NCI-H510A (cell line): ENCODE measurements around the gene CRYZ.
"Not testable (repeated sequence)": the region's sequence is repeated elsewhere in the genome, so short reads cannot be mapped to it uniquely, and the experiment has no call there.

ENCODE experiments used
- DNase-seq: peaks from one replicate; lab custom pipeline; 2025; lab: John Stamatoyannopoulos, UW

CRYZ gene

GRCh38 chr1:74732960-74733603 lies at the start of gene CRYZ, which contains the start of gene TYW3:
TSS of gene CRYZ (minus strand) at chr1:74733050. CDS start at chr1:74724821, 8,229 bp downstream.
TSS of gene TYW3 (plus strand) at chr1:74733152. CDS start at chr1:74733245, 93 bp downstream.
- peak; percentile 88 for DNase-seq

GRCh38 chr1:74780594-74780993 lies 47.7 kb upstream of the CRYZ start:
- DNase-seq: no peak

DNA sequence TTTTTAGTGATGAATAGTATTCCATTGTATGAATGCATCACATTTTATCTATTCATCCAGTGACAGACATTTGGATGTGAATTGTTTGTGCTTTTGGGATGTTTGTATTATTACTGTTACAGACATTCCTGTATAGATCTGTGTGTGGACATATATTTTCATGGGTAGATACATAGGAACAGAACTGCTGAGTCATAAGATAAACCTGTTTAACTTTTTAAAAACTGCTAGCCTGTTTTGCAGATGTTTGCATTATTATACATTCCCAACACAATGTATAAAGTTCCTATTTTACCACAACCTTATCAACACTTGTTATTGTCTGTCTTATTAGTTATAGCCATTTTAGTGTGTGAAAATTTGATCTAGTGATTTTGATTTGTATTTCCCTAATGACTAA lies 46.9 kb upstream of the CRYZ start:
- DNase-seq: no peak

DNA sequence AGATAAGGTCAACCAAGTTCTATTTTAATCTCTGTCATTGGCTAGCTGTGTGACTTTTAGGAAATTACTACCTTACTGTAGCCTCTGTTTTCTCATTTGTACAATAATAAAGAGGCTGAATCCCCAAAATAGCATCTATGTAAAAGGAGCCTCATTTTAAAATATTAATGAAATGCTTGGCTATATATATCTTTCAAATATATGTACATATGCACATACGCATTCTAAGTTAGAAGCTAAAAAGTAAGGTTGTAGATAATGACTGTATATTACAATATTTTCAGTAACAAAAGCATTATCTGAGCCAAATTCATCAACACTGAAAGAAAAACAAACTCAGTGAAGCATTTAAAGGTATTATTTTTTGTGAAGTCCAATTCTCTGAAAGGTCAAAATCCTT lies 44.7 kb upstream of the CRYZ start:
- DNase-seq: no peak

GRCh38 chr1:74775735-74776134 lies 42.9 kb upstream of the CRYZ start:
- DNase-seq: no peak

GRCh38 chr1:74773582-74773981 lies 40.7 kb upstream of the CRYZ start:
- no peak for DNase-seq

DNA sequence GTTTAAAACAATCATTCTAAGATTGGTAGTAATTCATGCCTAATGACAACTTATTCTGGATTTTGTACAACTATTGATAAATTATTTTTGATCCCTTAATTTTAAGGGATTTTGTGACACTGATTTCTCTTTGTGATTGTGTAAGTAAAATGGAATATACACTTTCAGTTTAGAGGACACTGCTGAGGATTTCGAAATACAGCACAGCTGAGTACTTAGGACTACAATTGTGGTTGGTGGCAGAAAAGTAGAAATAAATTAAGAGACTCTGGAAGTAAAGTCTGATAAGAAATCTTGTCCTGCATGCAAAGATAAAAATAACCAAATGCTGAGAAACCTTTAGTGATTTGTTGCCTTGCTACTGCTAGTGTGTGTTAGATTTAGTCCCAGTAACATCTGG lies 40.1 kb upstream of the CRYZ start:
- no peak for DNase-seq

DNA sequence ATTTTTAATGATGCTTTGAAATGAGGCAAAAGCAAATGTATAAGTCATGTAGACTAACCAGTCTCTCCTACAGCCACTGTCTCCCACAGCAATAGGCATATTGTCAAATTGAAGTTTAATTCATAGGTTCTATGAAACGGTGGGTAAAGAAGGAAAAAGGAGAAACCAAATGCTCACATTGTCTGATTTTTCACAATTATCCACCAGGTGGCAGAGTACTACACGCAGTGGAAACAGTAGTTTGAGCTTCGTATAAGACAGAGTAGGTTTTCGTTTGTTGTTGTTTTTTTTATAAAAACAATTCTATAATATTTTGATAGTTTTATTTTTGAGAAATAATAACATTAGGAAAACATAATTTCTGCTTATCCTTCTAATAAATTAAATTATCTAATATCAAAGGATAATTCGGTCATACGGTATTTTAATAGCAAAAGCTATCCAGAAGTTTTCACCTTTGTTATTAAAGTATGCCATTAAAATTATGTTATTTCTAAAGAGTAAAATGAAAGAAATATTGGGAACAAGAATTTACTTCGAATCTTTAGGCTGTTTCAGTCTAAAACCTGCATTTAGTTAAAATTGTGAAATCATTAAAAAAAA lies 39.2 kb upstream of the CRYZ start:
- peak; percentile 16 for DNase-seq

- DNase-seq: no peak
Observed at GRCh38 chr1:74767490-74767889, 34.6 kb upstream of the CRYZ start.

DNA sequence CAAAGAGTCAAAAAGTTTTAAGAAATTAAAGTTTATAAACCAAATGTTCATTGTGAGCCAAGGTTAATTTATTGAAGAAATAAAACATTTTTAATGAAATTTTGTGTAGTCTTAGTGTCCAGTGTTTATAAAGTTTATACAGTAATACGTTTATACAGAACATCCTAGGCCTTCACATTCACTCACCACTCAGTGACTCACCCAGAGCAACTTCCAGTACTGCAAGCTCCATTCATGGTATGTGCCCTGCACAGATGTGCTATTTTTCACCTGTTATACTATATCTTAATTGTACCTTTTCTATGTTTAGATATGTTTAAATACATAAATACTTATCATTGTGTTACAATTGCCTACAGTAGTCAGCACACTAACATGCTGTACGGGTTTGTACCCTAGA lies 33.7 kb upstream of the CRYZ start:
- no peak for DNase-seq

DNA sequence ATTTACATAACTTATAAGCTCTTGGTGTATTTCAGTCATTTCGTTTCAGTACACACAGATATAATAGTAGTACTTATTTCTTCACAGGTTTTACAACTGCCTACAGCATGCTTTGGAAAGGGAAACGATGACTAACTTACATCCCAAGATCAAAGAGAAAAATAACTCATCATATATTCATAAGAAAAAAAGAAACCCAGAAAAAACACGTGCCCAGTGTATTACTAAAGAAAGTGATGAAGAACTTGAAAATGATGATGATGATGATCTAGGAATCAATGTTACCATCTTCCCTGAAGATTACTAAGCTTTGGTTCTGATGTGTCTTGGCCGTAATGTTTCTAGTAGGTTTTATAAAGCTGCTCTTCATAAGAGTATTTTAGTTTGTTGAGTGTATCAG lies 31.0 kb upstream of the CRYZ start:
- no peak for DNase-seq

GRCh38 chr1:74756650-74757049 lies 23.8 kb upstream of the CRYZ start:
- DNase-seq: not testable (repeated sequence)

DNA sequence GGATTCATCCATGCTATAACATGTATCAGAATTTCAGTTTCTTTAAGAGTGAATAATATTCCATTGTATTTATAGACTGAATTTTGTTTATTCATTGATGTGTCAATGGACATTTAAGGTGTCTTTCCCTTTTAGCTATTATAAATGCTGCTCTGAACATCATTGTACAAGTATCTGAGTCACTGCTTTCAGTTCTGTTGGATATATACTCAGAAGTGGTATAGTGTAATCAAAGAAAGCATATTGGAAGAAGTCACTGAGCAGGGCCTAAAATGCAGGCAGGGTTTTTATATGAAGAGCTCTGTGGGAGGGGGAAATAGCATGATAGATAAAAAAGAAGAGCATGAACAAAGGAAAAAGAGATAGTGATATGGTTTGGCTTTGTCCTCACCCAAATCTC lies 22.6 kb upstream of the CRYZ start:
- no peak for DNase-seq

GRCh38 chr1:74753104-74753503 lies 20.3 kb upstream of the CRYZ start:
- no peak for DNase-seq

- no peak for DNase-seq
Observed at GRCh38 chr1:74748960-74749359, 16.1 kb upstream of the CRYZ start.

DNA sequence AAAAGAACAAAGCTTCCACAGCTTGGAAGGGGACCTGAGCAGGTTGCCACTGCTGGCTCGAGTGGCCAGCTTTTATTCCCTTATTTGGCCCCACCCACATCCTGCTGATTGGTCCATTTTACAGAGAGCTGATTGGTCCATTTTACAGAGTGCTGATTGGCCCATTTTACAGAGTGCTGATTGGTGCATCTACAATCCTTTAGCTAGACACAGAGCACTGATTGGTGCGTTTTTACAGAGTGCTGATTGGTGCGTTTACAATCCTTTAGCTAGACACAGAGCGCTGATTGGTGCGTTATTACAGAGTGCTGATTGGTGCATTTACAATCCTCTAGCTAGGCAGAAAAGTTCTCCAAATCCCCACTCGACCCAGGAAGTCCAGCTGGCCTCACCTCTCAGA lies 12.4 kb upstream of the CRYZ start:
- DNase-seq: not testable (repeated sequence)

DNA sequence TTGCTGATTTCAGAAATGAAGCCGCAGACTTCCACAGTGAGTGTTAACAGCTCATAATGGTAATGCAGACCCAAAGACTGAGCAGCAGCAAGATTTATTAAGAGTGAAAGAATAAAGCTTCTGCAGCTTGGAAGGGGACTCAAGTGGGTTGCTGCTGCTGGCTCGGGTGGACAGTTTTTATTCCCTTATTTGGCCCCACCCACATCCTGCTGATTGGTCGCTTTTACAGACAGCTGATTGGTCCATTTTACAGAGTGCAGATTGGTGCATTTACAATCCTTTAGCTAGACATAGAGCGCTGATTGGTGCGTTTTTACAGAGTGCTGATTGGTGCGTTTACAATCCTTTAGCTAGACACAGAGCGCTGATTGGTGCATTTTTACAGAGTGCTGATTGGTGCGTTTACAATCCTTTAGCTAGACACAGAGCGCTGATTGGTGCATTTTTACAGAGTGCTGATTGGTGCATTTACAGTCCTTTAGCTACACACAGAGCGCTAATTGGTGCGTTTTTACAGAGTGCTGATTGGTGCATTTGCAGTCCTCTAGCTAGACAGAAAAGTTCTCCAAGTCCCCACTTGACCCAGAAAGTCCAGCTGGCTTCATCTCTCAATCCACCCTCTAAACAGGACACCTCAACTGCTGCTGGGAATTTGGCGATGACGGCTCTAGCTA lies 7.6 kb upstream of the CRYZ start:
- not testable (repeated sequence) for DNase-seq

GRCh38 chr1:74737333-74737732 lies 4.5 kb upstream of the CRYZ start:
- no peak for DNase-seq

DNA sequence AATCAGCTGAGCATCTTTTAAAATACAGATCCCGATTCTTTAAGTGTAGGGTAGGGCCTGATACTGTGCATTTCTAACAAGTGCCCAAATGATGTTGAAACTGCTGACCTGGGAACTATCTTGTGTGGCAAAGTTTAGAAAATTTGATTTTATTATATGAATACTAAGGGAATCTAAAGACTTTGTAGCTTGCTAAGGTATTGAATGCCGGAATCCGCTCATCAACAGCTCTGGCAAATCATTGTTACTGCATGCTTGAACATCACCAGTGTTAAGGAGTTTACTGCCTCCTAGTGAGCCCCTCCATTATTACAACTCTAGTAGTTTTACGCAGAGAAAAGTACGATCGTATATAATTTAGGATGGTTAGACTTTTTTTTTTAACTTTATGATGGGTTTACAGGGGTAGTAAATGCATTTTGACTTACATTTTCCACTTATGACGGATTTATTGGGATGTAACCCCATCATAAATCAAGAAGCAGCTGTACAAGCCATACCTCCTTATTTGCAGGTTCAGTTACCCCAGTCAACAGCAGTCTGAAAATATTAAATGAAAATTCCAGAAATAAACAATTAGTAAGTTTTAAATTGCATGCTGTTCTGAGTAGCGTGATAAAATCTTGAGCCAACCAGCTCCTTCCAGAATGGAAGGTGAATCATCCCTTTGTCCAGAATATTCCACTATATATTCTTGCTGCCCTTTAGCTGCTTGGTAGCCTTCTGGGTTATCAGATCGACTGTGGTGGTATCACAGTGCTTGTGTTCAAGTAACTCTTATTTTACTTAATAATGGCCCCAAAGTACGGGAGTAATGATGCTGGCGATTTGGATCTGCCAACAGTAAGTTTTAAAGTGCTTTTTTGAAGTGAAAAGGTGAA lies 994 bp upstream of the CRYZ start:
- DNase-seq: peak; percentile 27

- DNase-seq: peak; percentile 27
Observed at GRCh38 chr1:74732071-74732946, 541 bp downstream of the CRYZ start.

DNA sequence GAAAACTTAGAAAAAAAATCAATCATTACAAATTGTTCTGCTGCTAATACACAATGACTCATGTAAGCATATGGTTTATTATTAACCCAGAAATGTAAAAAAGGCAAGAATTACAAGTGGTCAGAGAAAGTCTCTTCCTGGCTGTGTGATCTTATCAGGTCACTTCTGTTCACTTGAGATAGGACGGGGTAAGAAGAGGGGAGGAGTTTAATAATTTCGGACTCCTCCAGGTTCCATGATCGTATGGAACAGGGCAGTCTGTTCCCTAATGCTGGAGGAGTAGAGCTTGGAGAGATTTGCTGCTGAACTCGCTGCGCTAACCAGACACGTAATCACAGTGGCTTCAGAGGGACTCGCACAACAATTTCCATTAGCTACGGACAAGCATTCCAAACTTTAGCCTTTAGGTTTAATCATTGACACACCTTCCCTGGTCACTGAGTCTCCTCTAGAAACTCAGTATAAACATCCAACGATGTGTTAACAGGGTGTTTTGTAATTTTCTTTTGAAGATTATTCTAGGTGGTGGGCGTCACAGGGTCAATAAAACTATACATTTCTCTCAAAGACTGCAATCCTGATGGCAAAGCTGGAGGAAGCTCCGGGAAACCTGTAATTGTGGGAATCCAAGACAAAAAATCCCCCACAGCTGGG lies 1.3 kb downstream of the CRYZ start:
- DNase-seq: no peak
